HUES64 (cell line): ENCODE data around the gene MIGA2.

Experiments
- H3K27ac ChIP-seq: 2 replicates; pipeline ENCODE4 v1.7.0; 2013; ENCODE audit warnings: low read depth, low read length, inconsistent platforms
- H3K27me3 ChIP-seq: 2 replicates; pipeline ENCODE4 v1.6.1; 2013; ENCODE audit warnings: mild to moderate bottlenecking, low read length; ENCODE audit not compliant: insufficient read depth
- H3K36me3 ChIP-seq: 2 replicates; pipeline ENCODE4 v1.6.1; 2013; ENCODE audit warnings: mild to moderate bottlenecking, low read length; ENCODE audit not compliant: insufficient read depth
- H3K4me1 ChIP-seq: 2 replicates; pipeline ENCODE4 v1.6.1; 2013; ENCODE audit warnings: mild to moderate bottlenecking, low read length, moderate library complexity; ENCODE audit not compliant: insufficient read depth
- H3K4me3 ChIP-seq: 2 replicates; pipeline ENCODE4 v1.5.1; 2013; ENCODE audit warnings: mild to moderate bottlenecking, low read length, moderate library complexity
- H3K9ac ChIP-seq: 2 replicates; pipeline ENCODE4 v1.6.1; 2013; ENCODE audit warnings: mild to moderate bottlenecking, low read depth, low read length
- H3K9me3 ChIP-seq: 2 replicates; pipeline ENCODE4 v1.6.1; 2013; ENCODE audit warnings: low read depth, low read length; ENCODE audit not compliant: insufficient read depth
- WGBS: fragments of 150-250, 120-280 bp; methylation state at CpG from one replicate; pipeline ENCODE4 v1.1.7; 2013; ENCODE audit warnings: missing lambda C conversion rate; 5-methylcytosine and 5-hydroxymethylcytosine counted together

Gene MIGA2

GRCh38 chr9:129094387-129095169, 58.2 kb downstream of the MIGA2 start:
- Histone ChIP-seq H3K9ac (no peak overlapping the region), H3K27me3 (no peaks in the 10 kb centered on the region), H3K36me3 (peaks cover 11% of the 10 kb centered on the region), H3K4me3 (no peak overlapping the region), H3K4me1 (no peaks in the 10 kb centered on the region), H3K9me3 (no peaks in the 10 kb centered on the region), H3K27ac (no peak overlapping the region)
- WGBS: 93% methylated on average over 13 of the region's 13 CpGs

DNA sequence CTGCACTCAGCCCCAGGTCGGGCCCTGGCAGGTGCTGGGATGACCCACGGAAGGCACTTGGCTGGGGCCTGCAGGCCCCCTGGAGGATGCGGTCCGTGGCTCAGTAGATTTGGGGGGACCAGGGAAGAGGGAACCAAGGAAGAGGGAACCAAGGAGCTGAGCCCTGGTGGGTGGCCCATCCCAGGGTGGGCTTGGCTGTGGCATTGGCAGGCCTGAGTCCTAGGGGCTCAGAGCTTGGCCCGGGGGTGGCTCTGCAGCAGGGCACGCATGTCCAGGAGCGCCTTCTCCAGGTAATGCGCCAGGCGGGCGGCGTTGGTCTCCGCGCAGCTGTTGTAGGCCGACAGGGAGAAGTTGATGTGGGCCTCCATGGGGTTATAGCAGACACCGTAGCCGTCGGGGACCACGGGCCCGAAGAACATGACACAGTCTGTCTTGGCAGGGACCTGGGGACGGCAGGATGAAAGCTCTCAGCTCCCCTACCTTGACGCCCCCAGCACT, 58.8 kb downstream of the MIGA2 start:
- Histone ChIP-seq H3K27ac (no peak overlapping the region), H3K36me3 (peaks cover 5% of the 10 kb centered on the region; the same call in 1 of the 2 replicates), H3K9me3 (no peaks in the 10 kb centered on the region), H3K27me3 (no peaks in the 10 kb centered on the region), H3K9ac (no peak overlapping the region), H3K4me1 (no peaks in the 10 kb centered on the region), H3K4me3 (no peak overlapping the region)
- WGBS: 95% methylated on average over 21 of the region's 21 CpGs

DNA sequence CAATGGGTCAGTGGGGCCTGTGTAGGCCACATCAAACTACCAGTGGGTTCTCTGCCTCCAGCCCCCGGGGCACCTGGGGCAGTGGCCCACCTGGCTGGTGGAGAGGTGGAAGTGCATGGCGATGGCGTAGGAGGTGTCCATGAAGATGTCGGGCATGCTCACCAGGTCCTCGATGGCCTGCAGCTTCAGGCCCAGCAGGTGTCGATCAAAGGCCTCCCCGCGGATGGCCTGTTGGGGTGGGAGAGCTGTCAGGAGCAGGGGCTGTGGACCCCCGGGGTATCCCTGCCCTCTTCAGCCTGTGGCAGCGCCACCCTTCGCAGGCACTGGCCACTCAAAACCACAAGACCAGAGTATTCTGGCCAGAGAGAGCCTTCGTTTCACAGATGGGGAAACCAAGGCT, 59.5 kb downstream of the MIGA2 start:
- H3K9ac ChIP-seq: no peak overlapping the region

GRCh38 chr9:129097671-129098306, 61.4 kb downstream of the MIGA2 start:
- WGBS: 93% methylated on average over 16 of the region's 16 CpGs
- no peaks in the 10 kb centered on the region for H3K9me3 ChIP-seq

More for the DNA sequence above, 59.5 kb downstream of the MIGA2 start:
- H3K4me1 ChIP-seq: no peaks in the 10 kb centered on the region
- H3K36me3 ChIP-seq: no peaks in the 10 kb centered on the region
- H3K27me3 ChIP-seq: 0 out of 2 replicates have a peak, but pooled peaks cover 2% of the 10 kb centered on the region
- H3K27ac ChIP-seq: no peak overlapping the region
- H3K9me3 ChIP-seq: no peaks in the 10 kb centered on the region
- no peak overlapping the region for H3K4me3 ChIP-seq
- WGBS: 94% methylated on average over 12 of the region's 12 CpGs

GRCh38 chr9:129098328-129098727, 61.9 kb downstream of the MIGA2 start:
- Histone ChIP-seq H3K9me3 (no peaks in the 10 kb centered on the region), H3K4me1 (0 out of 2 replicates have a peak, but pooled peaks cover 2% of the 10 kb centered on the region), H3K4me3 (no peak overlapping the region), H3K27ac (no peak overlapping the region), H3K9ac (no peak overlapping the region), H3K36me3 (no peaks in the 10 kb centered on the region), H3K27me3 (0 out of 2 replicates have a peak, but pooled peaks cover 2% of the 10 kb centered on the region)
- 96% methylated on average over 11 of the region's 11 CpGs for WGBS

More at GRCh38 chr9:129097671-129098306, 61.4 kb downstream of the MIGA2 start:
- H3K27ac ChIP-seq: no peak overlapping the region
- H3K4me3 ChIP-seq: no peak overlapping the region
- 0 out of 2 replicates have a peak, but pooled peaks cover 2% of the 10 kb centered on the region for H3K27me3 ChIP-seq
- H3K36me3 ChIP-seq: no peaks in the 10 kb centered on the region
- H3K9ac ChIP-seq: no peak overlapping the region
- 0 out of 2 replicates have a peak, but pooled peaks cover 1% of the 10 kb centered on the region for H3K4me1 ChIP-seq

GRCh38 chr9:129100383-129101169, 64.2 kb downstream of the MIGA2 start:
- WGBS: 80% methylated on average over 28 of the region's 28 CpGs

GRCh38 chr9:129101279-129101678, 64.9 kb downstream of the MIGA2 start:
- Histone ChIP-seq H3K27me3 (0 out of 2 replicates have a peak, but pooled peaks cover 2% of the 10 kb centered on the region), H3K4me1 (0 out of 2 replicates have a peak, but pooled peaks cover 2% of the 10 kb centered on the region), H3K9ac (no peak overlapping the region), H3K27ac (no peak overlapping the region), H3K4me3 (no peak overlapping the region), H3K9me3 (no peaks in the 10 kb centered on the region), H3K36me3 (no peaks in the 10 kb centered on the region)
- WGBS: 98% methylated on average over 7 of the region's 7 CpGs

More at GRCh38 chr9:129100383-129101169, 64.2 kb downstream of the MIGA2 start:
- Histone ChIP-seq H3K4me1 (0 out of 2 replicates have a peak, but pooled peaks cover 2% of the 10 kb centered on the region), H3K4me3 (no peak overlapping the region), H3K9ac (no peak overlapping the region), H3K27me3 (0 out of 2 replicates have a peak, but pooled peaks cover 2% of the 10 kb centered on the region), H3K27ac (no peak overlapping the region), H3K36me3 (no peaks in the 10 kb centered on the region), H3K9me3 (no peaks in the 10 kb centered on the region)

GRCh38 chr9:129102095-129102525, 65.7 kb downstream of the MIGA2 start:
- H3K4me1 ChIP-seq: 0 out of 2 replicates have a peak, but pooled peaks cover 2% of the 10 kb centered on the region
- H3K36me3 ChIP-seq: no peaks in the 10 kb centered on the region
- no peaks in the 10 kb centered on the region for H3K9me3 ChIP-seq
- no peak overlapping the region for H3K9ac ChIP-seq
- no peak overlapping the region for H3K4me3 ChIP-seq
- WGBS: 91% methylated on average over 13 of the region's 13 CpGs
- H3K27ac ChIP-seq: no peak overlapping the region
- H3K27me3 ChIP-seq: 0 out of 2 replicates have a peak, but pooled peaks cover 2% of the 10 kb centered on the region

DNA sequence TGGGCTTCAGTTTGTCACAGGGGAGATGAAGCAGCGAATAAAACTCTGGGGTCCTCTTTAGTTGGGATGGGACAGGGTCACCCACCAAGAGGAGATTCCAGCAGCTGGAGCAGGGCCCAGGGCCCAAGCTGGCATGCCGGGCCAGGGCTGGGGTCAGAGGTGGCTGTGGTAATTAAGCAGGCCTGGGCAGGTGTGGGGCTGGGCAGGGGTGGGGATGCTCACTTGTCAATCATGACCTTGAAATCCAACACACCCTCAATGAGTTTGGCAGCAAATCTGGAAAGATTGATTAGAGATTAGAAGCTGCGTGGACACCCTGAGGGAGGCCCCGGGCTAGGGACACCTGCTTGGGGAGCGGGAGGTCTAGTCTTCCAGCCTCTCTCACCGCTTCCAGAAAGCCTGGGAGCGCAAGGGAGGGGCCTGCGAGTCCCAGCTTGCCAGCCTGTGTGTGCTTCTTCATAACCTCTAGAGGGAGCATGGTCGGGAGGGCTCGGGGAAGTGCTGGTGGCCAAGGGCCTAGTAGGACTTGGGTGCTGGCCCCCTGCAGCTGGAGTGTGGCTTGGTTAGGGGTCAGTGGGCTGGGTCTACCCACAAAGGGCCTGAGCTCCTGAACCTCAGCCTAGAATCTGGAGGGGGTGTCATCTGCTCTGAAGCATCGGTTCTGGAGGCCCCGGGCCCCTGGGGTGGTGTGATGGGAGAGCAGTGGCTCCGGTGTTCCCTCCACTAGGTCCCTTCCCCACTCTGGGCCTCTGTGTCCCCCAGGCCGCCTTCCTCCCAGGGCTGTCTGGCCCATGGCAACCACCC, 66.6 kb downstream of the MIGA2 start:
- Histone ChIP-seq H3K27me3 (peaks cover 2% of the 10 kb centered on the region; the same call in 1 of the 2 replicates), H3K4me3 (no peak overlapping the region), H3K4me1 (0 out of 2 replicates have a peak, but pooled peaks cover 2% of the 10 kb centered on the region), H3K9ac (no peak overlapping the region), H3K9me3 (no peaks in the 10 kb centered on the region), H3K27ac (no peak overlapping the region), H3K36me3 (no peaks in the 10 kb centered on the region)
- WGBS: 50% methylated on average over 14 of the region's 14 CpGs

DNA sequence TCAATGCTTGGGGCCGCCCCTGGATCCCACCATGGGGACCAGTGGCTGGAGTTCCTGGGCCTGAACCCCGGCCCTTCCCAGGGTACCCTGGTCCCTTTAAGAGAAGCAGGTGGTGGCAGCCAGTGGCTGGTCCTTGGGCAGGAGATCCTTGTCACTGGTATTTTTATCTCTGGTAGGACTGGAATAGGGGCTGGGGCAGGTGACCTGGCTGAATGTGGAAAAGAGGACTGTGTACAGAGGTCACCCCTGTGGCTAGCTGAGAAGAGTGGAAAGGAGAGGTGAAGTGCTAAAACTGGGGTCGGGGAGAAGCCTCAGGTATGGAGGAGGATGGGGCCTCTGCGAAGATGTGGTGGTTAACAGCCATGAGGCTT, 67.2 kb downstream of the MIGA2 start:
- Histone ChIP-seq H3K27me3 (peaks cover 5% of the 10 kb centered on the region), H3K27ac (no peak overlapping the region), H3K9ac (no peak overlapping the region), H3K36me3 (no peaks in the 10 kb centered on the region), H3K4me3 (no peak overlapping the region), H3K4me1 (0 out of 2 replicates have a peak, but pooled peaks cover 2% of the 10 kb centered on the region), H3K9me3 (no peaks in the 10 kb centered on the region)
- 88% methylated on average over 4 of the region's 4 CpGs for WGBS
